Erythroblast (primary cell): ENCODE data around the gene FSTL4.

Experiments used
- DNase-seq, 2 experiments: peaks; one replicate each; lab custom pipeline; 2025; lab: John Stamatoyannopoulos, UW
- GATA1 ChIP-seq: IDR thresholded peaks from 2 replicates; pipeline ENCODE4 v1.6.1; 2011; ENCODE audit warnings: low read depth, mild to moderate bottlenecking, control low read depth, low read length, moderate library complexity
- POLR2A ChIP-seq: IDR thresholded peaks from 2 replicates; pipeline ENCODE4 v1.6.1; 2011; ENCODE audit warnings: mild to moderate bottlenecking, low read length

FSTL4 gene

DNA sequence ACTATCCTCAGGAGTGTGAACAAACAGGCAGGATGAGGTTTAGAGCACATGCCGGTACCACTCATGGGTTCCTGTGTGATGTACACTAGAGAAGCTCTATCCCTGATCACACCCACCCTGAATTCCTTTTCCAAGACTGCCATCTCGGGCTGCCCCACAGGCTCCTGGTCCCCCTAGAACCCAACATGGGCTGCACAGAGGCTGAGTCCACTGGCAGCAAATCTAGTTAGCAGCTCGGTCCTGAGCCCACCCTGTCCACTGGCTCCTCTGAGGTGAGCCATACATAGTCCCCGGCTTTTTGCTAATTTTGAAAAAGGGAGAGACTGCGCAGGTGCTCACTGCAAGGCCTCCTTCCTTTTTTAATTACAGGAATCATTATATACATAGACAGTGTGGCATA lies 227.0 kb downstream of the FSTL4 start:
- DNase-seq: no peak
- TF ChIP-seq GATA1 (no peak), POLR2A (no peak)

DNA sequence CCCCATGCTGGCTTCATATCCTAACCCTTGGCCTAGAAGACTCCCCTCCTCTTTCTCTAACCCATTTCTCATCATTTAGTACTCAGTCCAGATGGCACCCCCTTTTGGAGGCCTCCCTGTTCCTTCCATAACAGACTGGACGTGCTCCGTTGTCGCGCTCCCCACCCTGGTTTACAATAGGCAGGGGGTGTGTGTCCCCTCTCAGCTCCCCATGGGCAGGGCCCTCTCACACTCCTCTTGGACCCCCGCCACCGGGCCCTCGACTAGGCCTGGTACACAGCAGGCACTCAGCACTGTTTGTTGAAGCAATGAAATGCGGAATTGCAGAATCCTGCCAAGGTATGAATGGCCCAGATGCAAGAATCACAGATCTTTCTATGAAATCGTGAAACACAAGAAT lies 227.4 kb downstream of the FSTL4 start:
- DNase-seq: no peak
- TF ChIP-seq GATA1 (no peak), POLR2A (no peak)

DNA sequence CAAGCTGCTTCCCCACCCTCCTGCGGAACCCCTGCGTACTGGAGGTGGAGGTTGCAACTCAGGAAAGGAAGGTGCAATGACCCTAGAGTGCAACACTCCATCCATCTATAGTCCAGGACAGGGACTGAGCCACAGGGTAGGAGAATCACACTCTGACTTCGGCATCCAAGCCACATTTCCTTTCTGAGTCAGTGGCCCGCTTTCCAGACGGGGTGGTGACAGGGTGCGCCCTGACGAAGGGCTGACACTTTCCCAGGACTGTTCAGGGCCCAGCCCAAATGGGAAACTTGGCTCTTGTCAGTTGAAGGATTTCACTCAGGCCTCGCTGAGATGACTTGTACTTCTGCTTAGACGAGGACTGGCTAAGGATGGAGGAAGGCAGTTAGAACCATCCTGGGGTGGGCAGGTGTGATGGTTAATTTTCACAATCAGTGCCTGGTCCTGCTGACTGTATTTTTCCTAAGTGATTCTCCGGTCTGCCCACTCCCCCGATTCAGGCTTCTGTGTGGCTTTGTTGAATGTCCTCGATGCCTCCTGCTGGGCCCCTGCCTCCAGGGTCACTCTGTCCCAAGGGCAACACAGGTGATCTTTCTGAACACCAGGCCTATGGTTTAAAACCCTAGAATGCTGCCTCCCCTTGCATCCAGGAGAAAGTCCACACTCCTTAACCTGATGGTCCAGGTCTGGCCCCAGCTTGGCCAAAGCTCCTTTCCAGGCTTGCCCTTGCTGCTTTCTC lies 228.1 kb downstream of the FSTL4 start:
- TF ChIP-seq POLR2A: no peak
- TF ChIP-seq GATA1: no peak
- no peak for DNase-seq

DNA sequence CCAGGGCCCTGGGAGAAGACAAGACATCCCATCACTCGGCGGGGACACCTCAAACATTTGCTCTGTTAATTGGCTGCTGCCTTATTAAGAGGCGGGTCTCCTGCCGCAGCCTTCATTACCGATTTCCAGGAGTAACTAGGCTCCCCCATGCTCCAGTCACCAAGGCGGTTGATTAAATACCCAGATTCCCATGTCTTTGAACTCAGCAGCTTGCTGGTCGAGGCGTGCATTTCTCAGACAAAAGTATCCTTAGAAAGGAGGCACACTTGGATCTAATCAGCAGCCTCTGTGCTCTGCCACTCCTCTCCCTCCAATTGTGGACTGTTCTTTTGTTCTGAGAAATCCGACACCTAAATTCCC lies 228.8 kb downstream of the FSTL4 start:
- TF ChIP-seq GATA1 (no peak), POLR2A (no peak)
- DNase-seq: no peak

DNA sequence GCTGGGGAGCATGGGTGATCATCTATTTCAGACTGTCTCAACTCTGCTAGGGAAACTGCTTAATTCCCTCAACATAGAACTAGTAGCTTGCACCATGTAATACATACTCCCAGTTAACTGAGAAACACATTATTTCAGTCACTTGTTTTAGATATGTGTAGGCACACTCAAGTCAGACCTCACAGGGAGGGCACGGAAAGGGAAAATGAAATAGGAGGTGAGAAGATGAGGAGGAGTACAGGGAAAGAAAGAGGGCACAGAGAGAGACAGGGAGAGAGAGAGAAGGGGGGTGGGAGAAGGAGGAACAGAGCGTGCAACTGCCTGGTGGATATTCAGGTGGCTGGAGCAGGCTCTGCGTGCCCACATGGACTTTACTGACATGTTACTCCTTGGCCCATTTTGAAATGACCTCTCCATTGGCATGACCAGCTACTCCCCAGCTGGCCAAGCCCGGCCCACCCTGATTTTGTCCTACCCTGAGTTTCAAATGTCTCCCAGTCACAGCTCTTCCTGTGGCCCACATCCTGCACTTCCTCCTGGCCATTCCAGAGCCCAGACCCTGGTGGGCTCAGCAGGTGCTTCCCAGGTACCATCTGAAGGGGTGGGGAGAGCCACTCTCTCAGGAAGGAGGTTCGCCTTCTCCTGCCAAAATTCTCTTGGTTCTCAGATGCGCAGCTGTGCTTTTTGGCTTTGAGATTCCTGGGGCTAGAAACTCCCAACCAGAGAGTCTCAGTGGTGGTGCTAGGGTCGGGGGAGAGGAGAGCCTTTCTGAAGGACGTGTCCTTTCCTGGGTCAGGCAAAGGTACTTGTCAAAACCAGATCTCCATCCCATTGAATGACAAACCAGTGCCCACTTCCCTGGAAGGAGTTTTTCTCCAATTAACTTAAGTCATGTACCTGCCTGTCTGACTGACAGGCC lies 229.4 kb downstream of the FSTL4 start:
- TF ChIP-seq GATA1 (no peak), POLR2A (no peak)
- no peak for DNase-seq

DNA sequence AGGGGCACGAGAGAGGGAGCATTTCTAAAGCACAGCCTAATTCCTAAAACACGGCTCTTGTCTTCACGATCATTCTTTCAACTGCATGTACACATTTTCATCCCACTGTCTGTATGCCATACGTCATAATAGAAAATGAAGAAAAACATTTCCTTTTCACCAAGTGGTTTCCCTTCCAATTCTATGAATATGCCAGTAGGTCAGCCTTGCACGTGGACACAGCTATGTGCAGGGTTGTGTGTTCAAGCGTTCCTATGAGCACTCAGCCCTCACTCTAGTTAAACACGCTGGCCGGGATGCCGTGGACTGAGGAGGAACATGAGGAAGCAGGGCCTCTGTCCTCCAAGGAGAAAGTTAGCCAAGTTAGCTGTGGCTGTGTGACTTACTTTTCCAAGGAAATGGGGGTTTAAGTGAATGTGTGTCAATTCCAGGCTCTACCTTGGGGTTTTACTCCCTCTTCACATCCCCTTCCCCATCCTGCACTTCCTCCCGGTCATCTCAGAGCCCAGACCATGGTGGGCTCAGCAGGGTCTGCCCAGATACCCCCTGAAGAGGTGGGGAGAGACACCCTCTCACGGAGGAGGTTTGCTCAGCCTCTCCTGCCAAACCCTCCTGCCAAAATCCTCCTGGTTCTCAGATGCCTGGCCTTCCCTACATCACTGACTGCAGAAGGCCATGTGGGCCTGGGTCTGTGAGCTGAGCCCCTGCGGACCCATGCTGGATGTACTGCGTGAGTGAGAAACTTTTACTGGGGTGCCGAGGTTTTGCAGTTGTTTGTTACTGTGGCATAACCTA lies 230.6 kb downstream of the FSTL4 start:
- DNase-seq: no peak
- no peak for TF ChIP-seq GATA1
- no peak for TF ChIP-seq POLR2A

DNA sequence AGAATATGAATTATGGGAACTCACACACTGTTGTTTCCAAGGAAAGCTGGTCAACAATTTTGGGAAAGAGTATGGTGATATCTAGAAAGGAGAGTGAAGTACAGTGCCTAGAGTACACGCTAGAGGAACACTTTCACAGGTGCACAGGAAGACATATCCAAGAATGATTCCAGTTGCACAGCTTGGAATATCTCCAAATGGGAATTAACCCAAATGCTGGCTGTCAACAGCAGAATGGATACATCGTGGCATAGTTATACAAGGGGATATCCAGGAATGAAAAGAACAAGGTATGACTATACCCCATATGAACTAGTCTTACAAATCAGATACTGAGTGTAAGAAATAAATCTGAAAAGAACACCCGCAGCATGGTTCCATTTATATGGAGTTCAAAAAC lies 231.3 kb downstream of the FSTL4 start:
- DNase-seq: no peak
- no peak for TF ChIP-seq POLR2A
- TF ChIP-seq GATA1: no peak

DNA sequence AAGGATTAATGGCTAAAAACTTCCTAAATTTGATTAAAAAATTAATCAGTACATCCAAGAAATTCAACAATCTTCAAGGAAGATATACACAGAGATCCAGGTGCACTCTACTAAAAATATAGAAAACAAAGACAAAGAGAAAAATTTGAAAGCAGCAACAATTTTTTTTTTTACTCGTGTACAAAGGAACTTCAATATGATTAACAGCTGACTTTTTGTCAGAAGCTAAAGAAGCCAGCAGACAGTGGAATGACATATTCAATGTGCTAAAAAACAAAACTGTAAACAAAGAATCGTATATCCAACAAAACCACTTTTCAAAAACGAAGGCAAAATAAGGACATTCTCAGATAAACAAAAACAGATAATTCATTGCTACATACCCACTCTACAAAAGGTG lies 234.6 kb downstream of the FSTL4 start:
- no peak for DNase-seq
- TF ChIP-seq POLR2A (no peak), GATA1 (no peak)

DNA sequence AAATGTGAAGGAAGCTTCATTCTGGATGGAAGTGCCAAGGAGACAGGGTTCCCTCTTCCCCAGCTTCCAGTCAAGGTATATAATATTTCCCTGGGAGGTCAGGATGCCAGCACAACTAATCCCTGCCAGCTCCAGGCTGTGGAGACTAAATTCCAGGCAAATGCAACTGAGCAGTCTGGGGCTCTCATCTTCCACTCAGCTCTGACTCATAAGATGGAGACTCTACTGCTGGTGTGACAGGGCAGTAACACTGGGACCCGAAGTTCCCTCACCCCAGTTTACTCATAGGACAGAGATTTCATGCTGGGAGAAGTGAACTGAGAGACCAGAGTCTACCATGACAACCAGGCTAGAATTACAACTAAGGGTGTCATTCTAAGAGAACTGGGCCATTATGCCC lies 235.4 kb downstream of the FSTL4 start:
- DNase-seq: no peak
- TF ChIP-seq GATA1 (no peak), POLR2A (no peak)

DNA sequence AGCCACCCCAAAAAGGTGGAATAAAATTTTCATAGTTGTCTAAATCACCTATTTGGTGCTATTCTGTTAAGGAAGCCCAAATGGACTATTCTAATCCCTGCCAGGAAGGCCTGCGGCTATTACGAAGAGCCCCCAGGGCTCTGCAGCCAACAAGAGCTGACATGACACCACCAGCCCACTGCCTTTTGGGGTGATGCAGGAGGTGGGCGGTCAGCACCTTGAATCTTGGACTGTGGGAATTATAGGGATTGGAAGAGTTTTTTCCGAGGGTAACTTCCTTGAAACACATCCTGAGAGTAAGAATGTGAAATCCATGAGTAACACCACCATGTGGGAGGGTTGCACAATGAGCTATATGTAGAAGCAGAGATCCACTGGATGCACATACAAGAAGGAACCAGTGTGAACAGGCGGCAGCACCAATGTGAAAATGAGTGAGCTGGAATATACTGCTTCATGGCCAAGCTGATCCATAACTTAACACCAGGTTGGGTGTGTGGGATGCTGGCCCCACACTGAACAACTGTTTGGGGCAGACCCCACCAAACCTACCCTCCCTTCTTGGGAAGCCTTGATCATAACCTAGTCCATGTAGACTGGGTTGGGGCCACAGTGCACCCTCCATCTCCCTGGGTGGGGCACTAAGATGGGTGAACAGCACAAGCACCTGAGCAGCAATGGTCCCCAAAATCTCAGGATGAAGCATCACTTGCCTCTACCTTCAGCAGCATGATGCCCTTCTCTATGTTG lies 239.0 kb downstream of the FSTL4 start:
- no peak for TF ChIP-seq POLR2A
- no peak for TF ChIP-seq GATA1
- no peak for DNase-seq

DNA sequence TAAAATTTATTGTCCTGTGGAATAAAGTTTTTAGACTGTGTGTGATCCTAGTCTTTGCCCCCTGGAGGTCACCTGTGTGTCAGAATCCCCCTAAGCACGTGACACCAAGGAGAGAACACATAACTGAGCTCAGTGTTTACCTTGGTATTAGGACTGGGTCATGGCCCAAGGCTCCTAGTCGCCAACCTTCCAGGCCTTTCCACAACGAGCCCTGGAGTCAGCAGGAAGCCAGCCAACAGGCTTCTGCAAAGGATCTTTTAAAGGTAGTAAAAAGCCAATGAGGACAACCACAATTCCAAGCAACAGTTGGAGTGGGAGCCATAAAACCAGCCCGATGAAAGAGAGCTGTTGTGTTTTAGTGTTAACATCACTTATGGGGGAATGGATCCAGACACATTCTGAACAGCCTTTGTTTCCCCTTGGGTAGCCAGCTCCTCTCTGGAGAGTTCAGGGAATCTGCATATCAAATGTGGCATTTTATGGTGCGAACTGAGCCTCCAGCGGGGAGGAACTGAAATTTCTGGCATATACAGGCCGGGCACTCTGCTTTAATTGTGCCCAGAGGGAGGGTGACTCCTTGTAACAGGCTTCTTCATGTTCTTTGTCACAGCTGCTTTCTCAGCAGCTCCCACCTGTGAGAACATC lies 239.9 kb downstream of the FSTL4 start:
- no peak for DNase-seq
- TF ChIP-seq GATA1 (no peak), POLR2A (no peak)

DNA sequence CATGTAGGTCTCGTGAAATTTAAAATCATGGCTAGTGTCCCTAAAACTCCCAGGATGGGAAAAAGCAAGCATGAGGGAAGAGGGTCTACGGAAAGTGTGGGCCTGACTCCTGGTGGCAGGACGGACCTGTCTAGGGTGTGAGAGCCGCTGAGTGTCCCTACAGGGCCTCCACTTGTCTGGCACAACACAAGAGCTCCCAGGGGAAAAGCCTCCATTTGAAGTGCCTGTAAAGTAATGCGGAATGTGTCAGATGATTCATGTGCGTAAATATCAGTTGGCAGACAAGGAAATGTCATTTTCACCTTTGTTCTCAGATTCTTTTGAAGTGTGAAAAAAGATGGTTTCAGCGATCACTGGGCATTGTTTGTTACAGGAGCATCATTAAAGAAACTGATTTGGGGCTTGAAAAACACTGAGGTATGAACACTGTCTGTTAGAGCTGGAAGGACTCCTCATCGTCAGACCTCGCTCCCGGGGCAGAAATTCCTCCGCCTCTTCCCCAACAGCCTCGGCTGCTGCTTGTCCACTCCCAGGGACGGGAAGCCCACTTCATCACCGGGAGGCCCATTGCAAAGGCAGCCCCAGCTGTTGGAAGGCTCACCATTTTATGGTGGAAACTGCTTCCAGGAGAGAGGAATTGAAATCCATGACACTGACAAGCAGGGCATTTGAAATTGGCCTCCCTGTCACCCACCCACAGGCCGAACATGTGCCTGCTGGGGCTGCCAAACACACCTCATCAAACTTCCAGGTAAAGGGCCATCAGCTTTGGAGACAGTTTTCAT lies 240.8 kb downstream of the FSTL4 start:
- no peak for DNase-seq
- TF ChIP-seq POLR2A: no peak
- no peak for TF ChIP-seq GATA1

DNA sequence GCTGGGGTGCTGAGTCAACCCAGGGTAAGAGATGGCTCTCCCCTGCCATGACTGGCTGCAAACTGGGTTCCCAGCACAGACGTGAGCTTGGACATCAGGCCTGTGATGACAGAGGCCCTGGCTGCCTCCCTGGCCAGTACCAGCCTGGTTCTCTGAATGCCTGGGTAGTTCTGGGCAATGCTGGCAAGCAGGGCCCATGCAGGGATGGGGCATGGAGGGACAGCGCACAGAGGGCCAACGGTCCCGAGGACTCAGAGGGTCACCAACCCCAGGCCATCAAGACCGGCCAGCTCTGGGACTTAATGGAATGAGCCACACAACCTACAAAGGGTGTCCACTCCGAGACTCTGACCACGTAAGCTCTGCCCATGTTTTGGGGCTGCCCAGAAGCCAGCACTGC lies 241.4 kb downstream of the FSTL4 start:
- no peak for DNase-seq
- TF ChIP-seq GATA1 (no peak), POLR2A (no peak)
